NB4 (cell line): Measurements from ENCODE around the gene RPL10.

Experiments used
- DNase-seq: peaks from one replicate; pipeline ENCODE4 v3.0.0; 2010; ENCODE audit warnings: low read depth
- H3K4me3 ChIP-seq: one replicate; pipeline ENCODE4 v1.5.1; 2011; ENCODE audit warnings: mild to moderate bottlenecking, low read depth, low read length, moderate library complexity
- CTCF ChIP-seq: IDR thresholded peaks from one replicate; pipeline ENCODE4 v1.5.1; 2012; ENCODE audit warnings: low read depth, low read length
- MAX ChIP-seq: IDR thresholded peaks from 2 replicates; pipeline ENCODE4 v1.6.1; 2011; ENCODE audit warnings: low read depth, low read length
- MYC ChIP-seq: IDR thresholded peaks from 2 replicates; pipeline ENCODE4 v1.6.1; 2011; ENCODE audit warnings: low read depth, low read length
- POLR2A ChIP-seq: IDR thresholded peaks from 2 replicates; pipeline ENCODE4 v1.6.1; 2011; ENCODE audit warnings: mild to moderate bottlenecking; ENCODE audit not compliant: insufficient read length; ENCODE audit errors: extremely low read depth

Gene RPL10

GRCh38 chrX:154441564-154441963 lies 43.4 kb downstream of the RPL10 start:
- TF ChIP-seq CTCF (no peak), MYC (no peak), POLR2A (no peak), MAX (no peak)
- DNase-seq = no peak

GRCh38 chrX:154441984-154442707 lies 44.0 kb downstream of the RPL10 start:
- no peak overlapping the region for H3K4me3 ChIP-seq
- no peak for DNase-seq
- TF ChIP-seq CTCF = no peak
- no peak for TF ChIP-seq MYC
- TF ChIP-seq POLR2A = no peak

More at GRCh38 chrX:154441564-154441963, 43.4 kb downstream of the RPL10 start:
- H3K4me3 ChIP-seq = no peak overlapping the region

- no peak for TF ChIP-seq POLR2A
- no peak for TF ChIP-seq CTCF
- TF ChIP-seq MAX = no peak
- no peak for TF ChIP-seq MYC
- H3K4me3 ChIP-seq = no peak overlapping the region
- DNase-seq = no peak
Observed at GRCh38 chrX:154443479-154443910, 45.3 kb downstream of the RPL10 start.

GRCh38 chrX:154443992-154444754 lies 46.0 kb downstream of the RPL10 start, which contains the start of gene FAM50A:
Gene FAM50A (plus strand): TSS chrX:154444141. CDS start chrX:154444236, 95 bp downstream.
- peak; percentile 55 for DNase-seq
- TF ChIP-seq CTCF (no peak), POLR2A (no peak), MAX (no peak), MYC (no peak)
- peak within 1 kb of the TSS; percentile 34 for H3K4me3 ChIP-seq

- DNase-seq = no peak
- no peak overlapping the region for H3K4me3 ChIP-seq
- TF ChIP-seq POLR2A (no peak), CTCF (no peak), MAX (no peak), MYC (no peak)
Observed at GRCh38 chrX:154444755-154445246, 46.6 kb downstream of the RPL10 start.
